HEK293T (cell line): ENCODE measurements around the gene NVL.

Source experiments
- CTCF ChIA-PET: fragments of 350-600 bp; formaldehyde crosslinking; extraction: SDS; loops from one replicate; lab custom pipeline; 2021; ENCODE audit warnings: antibody characterized with exemption, inconsistent platforms; lab: Yijun Ruan, JAX
- POLR2A ChIA-PET: fragments of 350-600 bp; formaldehyde crosslinking; extraction: SDS; loops from one replicate; lab custom pipeline; 2020; ENCODE audit warnings: antibody characterized with exemption, inconsistent platforms; lab: Yijun Ruan, JAX
- DNase-seq: peaks from one replicate; pipeline ENCODE4 v3.0.0; 2012; ENCODE audit warnings: mixed read lengths; ENCODE audit errors: extremely low spot score
- ARNT ChIP-seq: fragments of 450-650 bp; IDR thresholded peaks from 2 replicates; pipeline ENCODE4 v1.6.1; 2017; ENCODE audit warnings: mild to moderate bottlenecking
- BHLHE40 ChIP-seq: fragments of 450-650 bp; IDR thresholded peaks from 2 replicates; pipeline ENCODE4 v1.6.1; 2016; ENCODE audit warnings: mild to moderate bottlenecking, moderate library complexity, borderline replicate concordance
- CTBP1 ChIP-seq: fragments of 450-650 bp; IDR thresholded peaks from 2 replicates; pipeline ENCODE4 v1.6.1; 2016; ENCODE audit warnings: borderline replicate concordance
- ELF4 ChIP-seq: fragments of 450-650 bp; IDR thresholded peaks from 2 replicates; pipeline ENCODE4 v1.6.1; 2017; ENCODE audit warnings: antibody characterized with exemption
- FOXA1 ChIP-seq: fragments of 450-650 bp; IDR thresholded peaks from 2 replicates; pipeline ENCODE4 v1.6.1; 2016; ENCODE audit warnings: mild to moderate bottlenecking
- FOXK2 ChIP-seq: fragments of 450-650 bp; IDR thresholded peaks from 2 replicates; pipeline ENCODE4 v1.6.1; 2016; ENCODE audit warnings: mild to moderate bottlenecking
- FOXM1 ChIP-seq: fragments of 450-650 bp; IDR thresholded peaks from 2 replicates; pipeline ENCODE4 v1.6.1; 2017; ENCODE audit warnings: mild to moderate bottlenecking, borderline replicate concordance
- HDGF ChIP-seq: fragments of 450-650 bp; IDR thresholded peaks from 2 replicates; pipeline ENCODE4 v1.6.1; 2017; ENCODE audit warnings: antibody characterized with exemption, borderline replicate concordance
- L3MBTL2 ChIP-seq: fragments of 450-650 bp; conservative IDR thresholded peaks from 2 replicates; pipeline ENCODE4 v1.6.1; 2016; ENCODE audit warnings: mild to moderate bottlenecking
- LEF1 ChIP-seq: fragments of 450-650 bp; IDR thresholded peaks from 2 replicates; pipeline ENCODE4 v1.6.1; 2017; ENCODE audit warnings: mild to moderate bottlenecking, borderline replicate concordance
- NFRKB ChIP-seq: fragments of 450-650 bp; IDR thresholded peaks from 2 replicates; pipeline ENCODE4 v1.6.1; 2016; ENCODE audit warnings: mild to moderate bottlenecking, moderate library complexity
- SP1 ChIP-seq: fragments of 450-650 bp; IDR thresholded peaks from 2 replicates; pipeline ENCODE4 v1.6.1; 2017
- SUZ12 ChIP-seq: fragments of 450-650 bp; IDR thresholded peaks from 2 replicates; pipeline ENCODE4 v1.6.1; 2016; ENCODE audit warnings: mild to moderate bottlenecking
- TARDBP ChIP-seq: fragments of 450-650 bp; IDR thresholded peaks from 2 replicates; pipeline ENCODE4 v1.6.1; 2016
- ZNF384 ChIP-seq: fragments of 450-650 bp; IDR thresholded peaks from 2 replicates; pipeline ENCODE4 v1.6.1; 2016
- TF ChIP-seq, protein P1 (sequence below): fragments of 450-650 bp; IDR thresholded peaks from 2 replicates; pipeline ENCODE4 v1.6.1; 2016

The NVL gene

DNA sequence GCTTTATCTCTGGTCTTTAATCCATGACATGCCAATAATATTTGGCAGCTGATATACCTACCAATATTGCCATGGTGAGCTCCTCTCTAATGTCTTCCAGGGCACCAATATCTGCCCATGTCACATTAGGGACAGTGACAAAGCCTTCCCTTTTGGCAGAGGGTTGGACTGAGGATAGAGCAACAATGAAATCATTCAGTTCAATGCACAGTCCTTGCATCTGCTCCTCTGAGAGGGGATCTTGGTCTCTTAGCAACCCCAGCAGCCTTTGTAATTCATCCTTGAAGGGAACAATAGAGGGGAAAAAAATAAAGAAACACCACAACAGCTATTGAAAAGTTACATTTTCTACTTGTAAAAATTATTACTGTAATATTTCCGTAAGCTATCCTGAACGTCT lies 42.3 kb downstream of the NVL start:
- no peak for DNase-seq
- TF ChIP-seq BHLHE40: no peak
- TF ChIP-seq NFRKB: no peak
- TF ChIP-seq SP1: no peak
- no peak for TF ChIP-seq FOXK2
- no peak for TF ChIP-seq FOXM1
- TF ChIP-seq L3MBTL2: no peak
- no peak for TF ChIP-seq LEF1
- no peak for TF ChIP-seq ZNF384
- TF ChIP-seq ARNT: no peak
- TF ChIP-seq ELF4: no peak
- TF ChIP-seq FOXA1: no peak
- TF ChIP-seq CTBP1: no peak
- CTCF ChIA-PET: interaction anchor here (0.5 kb wide), 1 partner anchor 8 kb away, joined by 3 read pairs; no protein-coding TSS in a partner anchor
- POLR2A ChIA-PET: no interaction called here

- no peak for DNase-seq
- TF ChIP-seq SUZ12 (no peak), FOXA1 (0 out of 2 replicates have a peak, but pooled peaks have one; percentile 39), NFRKB (no peak)
- TF ChIP-seq, protein P1, sequence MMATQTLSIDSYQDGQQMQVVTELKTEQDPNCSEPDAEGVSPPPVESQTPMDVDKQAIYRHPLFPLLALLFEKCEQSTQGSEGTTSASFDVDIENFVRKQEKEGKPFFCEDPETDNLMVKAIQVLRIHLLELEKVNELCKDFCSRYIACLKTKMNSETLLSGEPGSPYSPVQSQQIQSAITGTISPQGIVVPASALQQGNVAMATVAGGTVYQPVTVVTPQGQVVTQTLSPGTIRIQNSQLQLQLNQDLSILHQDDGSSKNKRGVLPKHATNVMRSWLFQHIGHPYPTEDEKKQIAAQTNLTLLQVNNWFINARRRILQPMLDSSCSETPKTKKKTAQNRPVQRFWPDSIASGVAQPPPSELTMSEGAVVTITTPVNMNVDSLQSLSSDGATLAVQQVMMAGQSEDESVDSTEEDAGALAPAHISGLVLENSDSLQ: peak; percentile 76
- ChIA-PET CTCF (no interaction called here), POLR2A (no interaction called here)
Observed at GRCh38 chr1:224282140-224282539, 47.8 kb downstream of the NVL start.

- no peak for TF ChIP-seq SP1
- TF ChIP-seq ARNT: 0 out of 2 replicates have a peak, but pooled peaks have one; percentile 21
- TF ChIP-seq, protein P1: peak; percentile 40; the same call in 1 of the 2 replicates
- TF ChIP-seq FOXA1: no peak
- TF ChIP-seq LEF1: no peak
- TF ChIP-seq FOXM1: peak; percentile 18; the same call in 1 of the 2 replicates
- TF ChIP-seq ZNF384: no peak
- CTCF ChIA-PET: no interaction called here
- POLR2A ChIA-PET: no interaction called here
- no peak for DNase-seq
Observed at GRCh38 chr1:224276771-224277487, 53.0 kb downstream of the NVL start.

DNA sequence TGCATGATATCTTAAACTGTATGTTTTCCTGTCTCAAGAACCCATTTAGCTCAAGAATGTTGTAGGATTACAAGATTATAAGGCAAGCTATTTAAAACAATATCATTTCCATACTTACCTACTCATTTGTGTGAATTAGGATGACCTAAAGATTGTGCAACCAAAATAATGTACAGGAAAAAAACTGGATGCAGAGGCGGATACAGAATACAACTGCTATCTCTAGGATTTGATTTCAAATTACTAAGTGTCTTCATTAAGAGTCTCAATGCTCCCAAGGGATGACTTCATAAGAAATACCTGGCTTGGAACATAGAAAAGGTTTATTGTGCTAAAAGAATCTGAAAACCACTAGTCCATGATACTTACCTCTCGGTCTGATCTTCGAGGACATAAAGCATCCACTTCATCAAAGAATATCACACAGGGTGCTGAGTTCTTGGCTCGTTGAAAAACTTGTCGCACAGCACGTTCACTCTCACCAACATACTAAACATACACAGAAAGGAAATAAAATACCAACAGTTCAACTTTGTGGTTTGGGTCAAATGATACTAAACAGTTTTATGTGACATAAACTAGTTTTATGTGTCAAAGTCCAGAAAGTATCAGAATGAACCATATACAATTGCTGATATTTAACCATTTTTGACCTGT lies 54.9 kb downstream of the NVL start:
- POLR2A ChIA-PET: no interaction called here
- no peak for TF ChIP-seq FOXK2
- TF ChIP-seq ELF4: no peak
- no peak for TF ChIP-seq BHLHE40
- TF ChIP-seq HDGF: no peak
- TF ChIP-seq SP1: no peak
- TF ChIP-seq LEF1: no peak
- TF ChIP-seq NFRKB: no peak
- no peak for TF ChIP-seq L3MBTL2
- no peak for TF ChIP-seq SUZ12
- TF ChIP-seq, protein P1: no peak
- no peak for TF ChIP-seq FOXM1
- no peak for TF ChIP-seq FOXA1
- TF ChIP-seq CTBP1: no peak
- TF ChIP-seq ARNT: no peak
- TF ChIP-seq ZNF384: no peak
- no peak for TF ChIP-seq TARDBP
- DNase-seq: no peak
- CTCF ChIA-PET: no interaction called here

DNA sequence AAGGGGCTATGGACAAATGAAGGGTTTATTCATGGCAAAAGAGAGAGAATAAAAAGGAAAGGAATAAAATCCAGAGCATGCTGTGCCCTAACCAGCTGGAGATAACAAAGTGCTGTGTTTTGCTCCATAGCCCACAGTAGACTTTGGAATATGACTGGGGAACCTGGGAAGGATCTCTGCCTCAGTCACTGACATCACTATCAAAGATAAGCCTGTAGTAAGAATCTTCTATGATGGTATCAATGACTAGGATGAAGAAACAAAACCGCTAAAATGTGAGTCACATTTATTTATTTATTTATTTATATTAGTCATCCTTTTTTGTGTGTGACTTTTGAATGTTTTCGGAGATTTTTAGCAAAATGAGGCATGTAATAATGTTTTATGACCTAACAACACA lies 56.3 kb downstream of the NVL start:
- TF ChIP-seq LEF1: no peak
- no peak for TF ChIP-seq ELF4
- TF ChIP-seq BHLHE40: no peak
- no peak for TF ChIP-seq HDGF
- TF ChIP-seq L3MBTL2: no peak
- TF ChIP-seq FOXM1: no peak
- TF ChIP-seq SP1: no peak
- TF ChIP-seq FOXK2: no peak
- TF ChIP-seq TARDBP: no peak
- no peak for TF ChIP-seq NFRKB
- no peak for TF ChIP-seq FOXA1
- no peak for TF ChIP-seq CTBP1
- TF ChIP-seq, protein P1: no peak
- TF ChIP-seq ARNT: no peak
- TF ChIP-seq ZNF384: no peak
- ChIA-PET CTCF (no interaction called here), POLR2A (no interaction called here)
- DNase-seq: no peak
